ENCODE data around the gene PPM1L.

PPM1L gene

DNA sequence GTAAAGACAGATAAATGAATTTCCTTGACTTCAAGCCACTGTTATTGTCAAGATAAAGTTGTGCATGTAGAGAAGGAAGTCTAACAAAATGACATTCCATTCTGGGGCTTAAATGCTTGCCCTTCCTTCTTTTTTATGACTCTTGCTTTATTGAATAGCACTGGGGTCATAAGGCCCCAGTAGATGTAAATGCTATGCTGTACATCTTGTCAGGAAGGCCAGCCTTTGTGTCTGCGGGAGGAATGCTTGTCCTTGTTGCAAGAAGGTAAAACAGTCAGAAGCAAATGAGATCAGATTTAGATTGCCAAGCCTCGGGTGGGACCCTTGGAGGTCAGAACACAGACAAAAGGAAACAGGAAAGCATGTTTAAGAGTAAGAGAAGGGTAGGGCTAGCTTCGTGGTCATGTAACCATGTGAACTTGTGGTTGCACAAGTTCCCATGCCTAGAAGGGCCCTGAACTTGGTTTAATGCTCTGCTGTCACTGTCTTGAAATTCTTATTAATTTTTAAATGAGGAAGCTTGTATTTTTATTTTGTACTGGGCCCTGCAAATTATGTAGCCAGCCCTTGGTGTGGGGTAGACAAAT, 81.5 kb downstream of the PPM1L start:
- H3K4me1 Mint-ChIP-seq (ENCODE audit: low read depth), result peaks cover 15% of the 10 kb centered on the region
- H3K9me3 Mint-ChIP-seq (ENCODE audit: low read depth), result peaks cover 13% of the 10 kb centered on the region
- H3K36me3 Mint-ChIP-seq, result peaks cover 13% of the 10 kb centered on the region
- H3K27ac Mint-ChIP-seq, result no peak overlapping the region
- H3K27me3 Mint-ChIP-seq, result peaks cover 5% of the 10 kb centered on the region
- H3K4me3 Mint-ChIP-seq, result no peak overlapping the region

DNA sequence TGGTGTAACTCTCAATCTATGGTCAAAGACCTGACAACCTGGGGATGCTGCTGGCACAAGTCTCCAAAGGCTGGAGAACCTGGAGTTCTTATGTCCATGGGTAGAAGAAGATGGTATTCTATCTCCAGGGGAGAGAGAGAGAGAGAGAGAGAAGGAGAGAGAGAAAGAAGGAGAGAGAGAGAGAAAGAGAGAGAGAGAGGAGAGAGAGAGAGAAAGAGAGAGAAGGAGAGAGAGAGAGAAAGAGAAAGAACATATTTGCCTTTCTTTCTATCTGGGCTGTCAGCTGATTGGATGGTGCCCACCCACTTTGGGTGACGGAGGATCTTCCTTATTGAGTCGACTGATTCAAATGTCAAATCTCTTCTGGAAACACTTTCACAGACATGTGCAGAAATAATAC, 84.6 kb downstream of the PPM1L start:
- peaks cover 10% of the 10 kb centered on the region for H3K9me3 Mint-ChIP-seq (ENCODE audit: low read depth)
- H3K36me3 Mint-ChIP-seq, result peaks cover 7% of the 10 kb centered on the region
- H3K27ac Mint-ChIP-seq, result no peak overlapping the region
- no peaks in the 10 kb centered on the region for H3K27me3 Mint-ChIP-seq
- peaks cover 15% of the 10 kb centered on the region for H3K4me1 Mint-ChIP-seq (ENCODE audit: low read depth)
- H3K4me3 Mint-ChIP-seq, result no peak overlapping the region

DNA sequence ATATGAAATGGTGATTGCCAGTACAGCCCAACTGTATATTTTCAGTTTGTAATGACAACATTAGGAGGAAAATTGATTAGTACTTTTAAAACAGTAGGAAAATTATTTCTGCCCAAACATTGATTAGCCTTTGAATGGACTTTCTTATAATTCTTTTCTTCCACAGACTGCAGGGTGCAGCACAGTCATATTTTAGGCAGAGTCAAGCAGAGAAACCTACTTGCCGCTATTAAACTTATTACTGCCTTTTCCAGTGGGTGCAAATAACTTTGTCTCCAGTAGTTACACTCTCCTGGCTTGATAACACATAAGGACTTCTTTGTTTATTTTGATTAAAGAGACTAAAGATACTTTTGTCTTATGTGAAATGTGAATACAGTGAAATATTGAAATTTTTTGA, 85.4 kb downstream of the PPM1L start:
- no peaks in the 10 kb centered on the region for H3K27me3 Mint-ChIP-seq
- no peak overlapping the region for H3K4me3 Mint-ChIP-seq
- H3K4me1 Mint-ChIP-seq (ENCODE audit: low read depth), result peaks cover 15% of the 10 kb centered on the region
- peaks cover 7% of the 10 kb centered on the region for H3K36me3 Mint-ChIP-seq
- H3K27ac Mint-ChIP-seq, result no peak overlapping the region
- H3K9me3 Mint-ChIP-seq (ENCODE audit: low read depth), result peaks cover 10% of the 10 kb centered on the region

DNA sequence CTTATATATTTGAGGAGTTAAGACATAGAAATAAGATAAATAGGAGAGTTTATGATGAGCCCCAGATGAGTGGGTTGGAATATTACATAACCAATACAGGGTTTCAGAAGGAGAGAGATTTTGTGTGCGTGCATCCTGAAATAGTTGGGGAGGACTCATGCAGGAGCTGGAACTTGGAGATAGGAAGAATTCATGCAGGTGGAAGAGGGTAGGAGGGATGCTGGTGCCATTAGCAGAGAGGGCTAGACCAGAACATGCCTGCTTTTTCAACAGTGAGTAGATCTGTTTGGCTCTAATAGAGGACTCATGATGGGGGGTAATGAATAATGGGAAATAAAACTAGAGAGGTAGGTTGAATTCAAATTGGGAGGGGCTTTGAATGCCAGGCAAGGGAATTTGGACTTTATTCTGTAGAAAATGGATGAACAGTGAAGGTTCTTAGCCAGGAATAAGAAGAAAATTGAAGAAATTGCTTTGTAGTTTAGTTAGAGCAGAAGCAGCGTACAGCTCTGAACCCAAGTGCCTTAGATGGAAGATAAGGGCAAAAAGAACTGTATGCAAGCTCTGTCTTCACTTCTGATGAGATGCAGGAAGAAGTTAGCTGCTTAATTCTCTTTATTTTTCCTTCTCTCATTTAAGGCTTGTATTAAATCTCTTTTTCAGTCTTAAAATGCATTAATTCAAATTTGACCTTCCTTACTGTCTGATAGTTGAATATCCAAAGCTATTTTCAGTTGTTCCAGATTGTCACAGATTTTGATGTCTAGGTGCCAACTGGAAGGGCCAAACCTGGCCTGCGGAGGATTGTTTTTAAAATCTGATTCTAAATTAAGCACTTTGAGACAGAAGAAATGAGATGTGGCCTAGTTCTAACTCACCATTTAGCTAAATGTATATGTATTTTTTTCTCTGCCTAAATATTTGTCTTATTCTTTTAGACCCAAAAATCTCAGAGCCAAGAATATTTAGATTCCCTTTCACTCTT, 86.3 kb downstream of the PPM1L start:
- peaks cover 6% of the 10 kb centered on the region for H3K36me3 Mint-ChIP-seq
- peaks cover 10% of the 10 kb centered on the region for H3K9me3 Mint-ChIP-seq (ENCODE audit: low read depth)
- no peaks in the 10 kb centered on the region for H3K27me3 Mint-ChIP-seq
- peaks cover 9% of the 10 kb centered on the region for H3K4me1 Mint-ChIP-seq (ENCODE audit: low read depth)
- H3K4me3 Mint-ChIP-seq, result no peak overlapping the region
- no peak overlapping the region for H3K27ac Mint-ChIP-seq

DNA sequence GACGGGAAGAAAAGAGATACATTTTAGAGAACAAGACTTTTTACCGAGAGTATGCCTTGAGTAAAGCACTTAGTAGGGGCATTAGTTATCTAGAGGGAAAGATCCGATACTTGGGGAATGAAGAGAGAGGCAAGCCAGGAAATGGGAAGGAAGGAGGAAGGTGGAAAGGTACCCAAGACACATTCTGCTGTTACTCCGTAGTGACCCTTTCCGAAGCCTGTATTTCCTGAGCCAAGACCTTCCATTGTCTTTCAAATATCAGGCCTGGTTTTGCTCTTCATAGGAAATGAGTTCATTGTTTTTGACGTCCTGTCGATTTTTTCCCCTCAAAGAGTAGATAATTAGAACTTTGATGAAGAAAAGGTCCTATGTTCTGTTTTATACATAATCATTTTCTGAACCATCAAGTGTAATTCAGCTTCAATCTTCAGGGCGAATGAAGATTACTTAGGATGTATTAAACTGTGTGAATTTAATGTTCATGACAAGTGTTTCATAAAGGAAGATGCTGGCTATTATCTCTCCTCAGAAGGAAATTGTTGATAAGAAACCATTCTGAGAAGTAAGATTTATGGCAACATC, 95.7 kb downstream of the PPM1L start:
- Mint-ChIP-seq H3K27me3 (peaks cover 3% of the 10 kb centered on the region), H3K4me1 (ENCODE audit: low read depth) (no peaks in the 10 kb centered on the region), H3K9me3 (ENCODE audit: low read depth) (no peaks in the 10 kb centered on the region), H3K36me3 (peaks cover 3% of the 10 kb centered on the region), H3K27ac (no peak overlapping the region), H3K4me3 (no peak overlapping the region)

DNA sequence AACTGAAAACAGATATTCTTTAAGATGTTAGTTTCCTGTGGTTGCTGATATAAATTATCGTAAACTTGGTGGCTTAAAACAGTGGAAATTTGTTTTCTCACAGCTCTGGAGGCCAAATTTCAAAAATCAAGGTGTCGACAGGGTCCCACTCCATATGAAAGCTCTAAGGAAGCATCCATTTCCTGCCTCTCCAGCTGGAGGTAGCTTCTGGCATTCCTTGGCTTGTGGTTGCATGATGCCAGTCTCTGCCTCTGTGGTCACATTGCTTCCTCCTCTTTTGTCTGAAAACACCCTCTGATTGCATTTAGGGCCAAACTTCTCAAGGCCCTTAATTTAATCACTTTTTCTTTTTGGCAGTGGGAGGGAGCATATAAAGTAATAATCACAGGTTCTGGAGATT, 96.8 kb downstream of the PPM1L start:
- Mint-ChIP-seq H3K36me3 (peaks cover 3% of the 10 kb centered on the region), H3K4me1 (ENCODE audit: low read depth) (no peaks in the 10 kb centered on the region), H3K4me3 (no peak overlapping the region), H3K27ac (no peak overlapping the region), H3K9me3 (ENCODE audit: low read depth) (no peaks in the 10 kb centered on the region), H3K27me3 (peaks cover 3% of the 10 kb centered on the region)

DNA sequence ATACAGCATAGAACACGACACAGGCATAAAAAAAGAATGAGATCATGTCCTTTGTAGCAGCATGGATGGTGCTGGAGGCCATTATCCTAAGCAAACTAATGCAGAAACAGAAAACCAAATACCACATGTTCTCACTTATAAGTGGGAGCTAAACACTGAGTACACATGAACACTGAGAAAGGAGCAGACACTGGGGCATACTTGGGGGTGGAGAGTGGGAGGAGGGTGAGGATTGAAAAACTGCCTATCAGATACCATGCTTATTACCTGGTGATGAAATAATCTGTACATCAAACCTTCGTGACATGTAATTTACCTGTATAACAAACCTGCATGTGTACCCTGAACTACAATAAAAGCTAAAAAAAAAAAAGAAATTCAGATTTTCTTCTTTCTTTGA, 100.4 kb downstream of the PPM1L start:
- H3K4me1 Mint-ChIP-seq (ENCODE audit: low read depth), result no peaks in the 10 kb centered on the region
- H3K27ac Mint-ChIP-seq, result no peak overlapping the region
- no peaks in the 10 kb centered on the region for H3K36me3 Mint-ChIP-seq
- H3K4me3 Mint-ChIP-seq, result no peak overlapping the region
- H3K9me3 Mint-ChIP-seq (ENCODE audit: low read depth), result no peaks in the 10 kb centered on the region
- H3K27me3 Mint-ChIP-seq, result no peaks in the 10 kb centered on the region

DNA sequence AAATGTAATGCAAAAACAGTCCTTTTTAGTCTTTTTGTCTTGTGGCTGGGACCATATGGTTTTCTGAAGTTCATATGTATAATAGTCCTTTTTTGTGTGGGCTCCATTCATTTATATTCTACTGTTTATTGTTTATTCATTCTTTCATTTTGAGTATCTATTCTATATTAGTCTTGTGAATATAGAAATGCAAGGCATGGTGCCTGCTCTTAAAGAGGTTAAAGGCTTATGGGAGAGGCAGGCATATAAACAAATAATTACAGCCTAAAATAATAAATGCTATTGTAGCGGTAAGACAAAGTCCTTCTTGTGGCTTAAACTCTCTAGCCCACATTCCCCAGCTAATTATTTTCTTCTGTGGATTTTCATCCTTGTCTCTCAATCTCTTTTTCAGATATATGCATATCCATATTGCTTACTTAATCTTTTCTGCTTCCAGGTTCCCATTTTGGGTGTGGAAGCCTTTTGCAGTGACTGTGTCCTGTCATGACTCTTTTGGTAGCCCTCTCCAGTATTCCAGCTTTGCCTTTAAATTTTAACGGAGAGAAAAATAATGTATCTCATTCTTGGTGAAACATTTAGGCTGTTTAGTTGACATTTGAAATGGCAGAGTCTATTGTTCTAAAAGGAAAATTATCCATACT, 101.6 kb downstream of the PPM1L start:
- Mint-ChIP-seq H3K27ac (no peak overlapping the region), H3K36me3 (no peaks in the 10 kb centered on the region), H3K27me3 (no peaks in the 10 kb centered on the region), H3K4me1 (ENCODE audit: low read depth) (no peaks in the 10 kb centered on the region), H3K4me3 (no peak overlapping the region), H3K9me3 (ENCODE audit: low read depth) (no peaks in the 10 kb centered on the region)

DNA sequence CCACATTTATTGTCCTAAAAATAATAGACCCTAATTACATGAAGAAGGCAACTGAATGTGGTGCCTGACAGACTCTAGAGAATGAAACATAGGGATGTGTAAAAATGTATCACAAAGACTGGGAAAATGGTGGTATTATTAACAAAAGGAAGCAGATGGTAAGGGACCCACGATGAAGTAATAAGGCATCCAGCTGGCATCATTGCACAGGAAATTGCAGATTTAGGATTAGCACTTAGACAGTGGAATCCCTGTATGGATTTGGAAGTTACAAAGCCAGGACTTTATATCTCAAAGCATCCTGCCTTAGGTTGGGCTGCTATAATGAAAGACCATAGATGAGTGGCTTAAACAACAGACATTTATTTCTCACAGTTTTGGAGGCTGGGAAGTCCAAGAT, 104.3 kb downstream of the PPM1L start:
- Mint-ChIP-seq H3K36me3 (no peaks in the 10 kb centered on the region), H3K9me3 (ENCODE audit: low read depth) (no peaks in the 10 kb centered on the region), H3K4me1 (ENCODE audit: low read depth) (no peaks in the 10 kb centered on the region), H3K27me3 (no peaks in the 10 kb centered on the region), H3K4me3 (no peak overlapping the region), H3K27ac (no peak overlapping the region)

DNA sequence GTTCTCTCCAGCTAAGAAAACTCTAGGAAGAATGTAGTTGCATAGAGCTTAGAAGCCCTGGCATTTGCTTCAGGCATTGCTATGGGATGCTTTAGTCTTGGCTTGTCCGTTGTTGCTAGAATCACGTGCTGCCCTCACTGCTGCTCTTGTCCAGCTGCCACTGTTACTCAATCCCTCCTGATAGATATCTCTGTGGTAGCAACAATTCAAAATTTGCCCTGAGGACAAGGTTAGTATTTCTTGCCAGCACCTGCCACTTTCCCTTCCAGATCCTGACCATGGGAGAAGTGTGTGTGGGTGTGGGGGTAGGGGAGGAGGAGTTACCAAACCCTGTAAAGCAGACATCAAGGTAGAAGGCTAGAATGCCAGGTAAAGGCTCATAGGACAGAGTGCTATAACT, 113.8 kb downstream of the PPM1L start:
- H3K4me1 Mint-ChIP-seq (ENCODE audit: low read depth), result no peaks in the 10 kb centered on the region
- no peaks in the 10 kb centered on the region for H3K9me3 Mint-ChIP-seq (ENCODE audit: low read depth)
- H3K36me3 Mint-ChIP-seq, result no peaks in the 10 kb centered on the region
- H3K27me3 Mint-ChIP-seq, result peaks cover 3% of the 10 kb centered on the region
- no peak overlapping the region for H3K27ac Mint-ChIP-seq
- H3K4me3 Mint-ChIP-seq, result no peak overlapping the region

DNA sequence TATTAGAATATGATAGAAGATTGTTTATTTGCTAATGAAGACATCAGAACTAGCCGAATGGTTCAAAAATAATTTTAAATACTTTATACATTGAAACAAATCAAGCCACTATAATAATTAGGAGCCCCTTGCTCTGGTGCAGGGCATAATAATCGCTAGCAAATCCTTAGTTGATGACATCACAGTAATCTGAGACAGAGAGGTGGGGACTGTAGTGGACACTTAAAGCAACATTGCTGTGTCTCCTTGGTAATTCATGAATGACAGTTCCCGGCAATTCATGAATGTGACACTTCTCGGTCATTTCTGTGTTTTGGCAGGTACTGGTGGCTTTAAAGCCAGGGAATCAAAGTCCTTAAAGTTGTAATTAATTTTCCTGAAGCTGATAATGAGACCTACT, 114.3 kb downstream of the PPM1L start:
- H3K4me1 Mint-ChIP-seq (ENCODE audit: low read depth), result no peaks in the 10 kb centered on the region
- no peaks in the 10 kb centered on the region for H3K9me3 Mint-ChIP-seq (ENCODE audit: low read depth)
- no peaks in the 10 kb centered on the region for H3K36me3 Mint-ChIP-seq
- H3K4me3 Mint-ChIP-seq, result no peak overlapping the region
- H3K27ac Mint-ChIP-seq, result no peak overlapping the region
- H3K27me3 Mint-ChIP-seq, result peaks cover 3% of the 10 kb centered on the region

DNA sequence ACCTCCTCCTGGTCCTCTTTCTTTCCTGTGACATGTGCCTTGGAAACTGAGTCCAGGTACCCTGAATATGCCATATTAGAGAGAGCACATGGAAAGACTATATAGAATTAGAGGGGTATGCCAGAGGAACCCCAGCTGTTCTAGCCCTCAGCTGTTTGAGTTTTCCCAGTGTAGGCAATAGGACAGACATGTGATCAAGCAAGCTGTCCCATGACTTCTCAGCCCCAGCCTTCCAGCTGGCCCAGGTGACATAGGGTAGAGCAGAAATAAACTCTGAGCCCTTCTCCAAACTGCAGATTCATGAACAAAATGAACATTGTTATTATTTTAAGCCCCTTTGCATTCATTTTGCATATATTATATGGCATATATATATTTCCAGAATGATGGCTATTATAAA, 118.7 kb downstream of the PPM1L start:
- peaks cover 2% of the 10 kb centered on the region for H3K36me3 Mint-ChIP-seq
- no peak overlapping the region for H3K27ac Mint-ChIP-seq
- H3K4me3 Mint-ChIP-seq, result no peak overlapping the region
- H3K27me3 Mint-ChIP-seq, result peaks cover 7% of the 10 kb centered on the region
- H3K4me1 Mint-ChIP-seq (ENCODE audit: low read depth), result no peaks in the 10 kb centered on the region
- H3K9me3 Mint-ChIP-seq (ENCODE audit: low read depth), result no peaks in the 10 kb centered on the region

DNA sequence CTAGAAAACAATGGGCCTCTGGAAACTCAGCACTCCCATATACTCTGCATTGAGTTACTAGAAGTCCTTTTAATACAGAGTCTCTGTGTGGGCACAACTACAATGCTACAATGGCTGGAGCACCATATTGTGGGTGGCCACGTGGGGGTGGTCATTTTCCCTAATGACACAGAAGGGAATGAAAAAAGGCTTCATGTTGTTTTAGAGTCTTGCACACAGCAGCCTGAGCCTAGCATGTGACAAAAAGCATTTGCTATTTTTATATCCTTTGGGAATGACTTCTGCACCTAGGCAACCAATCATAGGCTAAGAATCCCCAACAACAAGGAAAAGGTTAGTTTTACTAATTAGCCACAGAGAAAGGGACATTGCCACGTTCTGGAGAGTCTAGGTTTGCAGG, 120.6 kb downstream of the PPM1L start:
- H3K27ac Mint-ChIP-seq, result no peak overlapping the region
- no peaks in the 10 kb centered on the region for H3K9me3 Mint-ChIP-seq (ENCODE audit: low read depth)

DNA sequence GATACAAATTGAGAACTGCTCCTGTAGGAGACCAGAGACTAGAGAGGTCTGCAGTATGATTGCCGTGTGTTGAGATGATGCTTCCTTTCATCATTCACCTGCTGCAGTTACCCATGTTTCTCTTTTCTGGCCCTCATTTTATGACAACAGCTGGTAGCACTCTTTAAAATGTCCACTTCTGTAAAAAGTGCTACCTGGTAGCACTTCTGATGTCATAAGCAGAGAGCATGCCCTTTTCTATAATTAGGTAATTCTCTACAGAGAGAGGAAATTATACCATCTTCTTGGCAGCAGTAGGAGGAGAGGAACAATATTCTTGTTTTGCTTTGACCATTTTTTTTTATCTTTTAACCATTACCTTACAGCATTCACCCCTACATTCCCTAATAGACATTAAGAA, 123.8 kb downstream of the PPM1L start:
- Mint-ChIP-seq H3K27ac (no peak overlapping the region), H3K27me3 (peaks cover 5% of the 10 kb centered on the region), H3K36me3 (peaks cover 4% of the 10 kb centered on the region), H3K4me1 (ENCODE audit: low read depth) (no peaks in the 10 kb centered on the region), H3K9me3 (ENCODE audit: low read depth) (no peaks in the 10 kb centered on the region), H3K4me3 (no peak overlapping the region)

More for the DNA sequence above, 120.6 kb downstream of the PPM1L start:
- H3K36me3 Mint-ChIP-seq, result peaks cover 2% of the 10 kb centered on the region
- no peaks in the 10 kb centered on the region for H3K4me1 Mint-ChIP-seq (ENCODE audit: low read depth)
- H3K27me3 Mint-ChIP-seq, result peaks cover 5% of the 10 kb centered on the region
- H3K4me3 Mint-ChIP-seq, result no peak overlapping the region

DNA sequence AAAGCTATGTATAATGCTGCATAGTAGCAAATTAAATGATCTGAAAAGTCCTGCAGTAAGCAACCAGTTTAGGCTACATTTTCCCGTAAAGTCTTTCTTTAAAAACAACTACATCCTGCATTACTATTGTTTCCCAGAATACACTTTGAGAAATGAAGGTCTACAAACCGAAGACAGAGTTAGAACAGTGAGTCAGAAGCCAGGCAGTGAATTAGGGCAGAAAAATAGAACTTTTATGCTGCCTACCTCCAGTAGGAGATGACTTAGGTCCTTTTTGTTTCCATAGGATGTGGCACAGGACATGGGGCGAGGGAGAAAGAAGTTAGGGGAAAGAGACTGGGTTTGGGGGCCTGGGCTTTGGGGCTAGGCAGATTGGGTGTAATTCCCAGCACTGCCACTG, 127.3 kb downstream of the PPM1L start:
- Mint-ChIP-seq H3K4me3 (no peak overlapping the region), H3K27me3 (no peaks in the 10 kb centered on the region), H3K4me1 (ENCODE audit: low read depth) (no peaks in the 10 kb centered on the region), H3K27ac (no peak overlapping the region), H3K36me3 (peaks cover 10% of the 10 kb centered on the region), H3K9me3 (ENCODE audit: low read depth) (peaks cover 4% of the 10 kb centered on the region)

Data from activated naive CD8-positive, alpha-beta T cell (primary cell).